OCI-LY7 (cell line): ENCODE results near the gene RANBP17.

Experiments
- EZH2phosphoT487 ChIP-seq: fragments of 200-600 bp; sonication (generic); IDR thresholded peaks from 2 replicates; pipeline ENCODE4 v1.6.1; 2018; ENCODE audit warnings: low read depth, borderline replicate concordance, mild to moderate bottlenecking, mixed run types, antibody characterized with exemption, low read length, moderate library complexity, mixed read lengths
- TF ChIP-seq, protein P1 (sequence below): fragments of 200-600 bp; sonication (generic); conservative IDR thresholded peaks from 2 replicates; pipeline ENCODE4 v1.5.1; 2014; ENCODE audit warnings: mild to moderate bottlenecking, antibody characterized with exemption, low read length, moderate library complexity, mixed read lengths

- TF ChIP-seq, protein P1, sequence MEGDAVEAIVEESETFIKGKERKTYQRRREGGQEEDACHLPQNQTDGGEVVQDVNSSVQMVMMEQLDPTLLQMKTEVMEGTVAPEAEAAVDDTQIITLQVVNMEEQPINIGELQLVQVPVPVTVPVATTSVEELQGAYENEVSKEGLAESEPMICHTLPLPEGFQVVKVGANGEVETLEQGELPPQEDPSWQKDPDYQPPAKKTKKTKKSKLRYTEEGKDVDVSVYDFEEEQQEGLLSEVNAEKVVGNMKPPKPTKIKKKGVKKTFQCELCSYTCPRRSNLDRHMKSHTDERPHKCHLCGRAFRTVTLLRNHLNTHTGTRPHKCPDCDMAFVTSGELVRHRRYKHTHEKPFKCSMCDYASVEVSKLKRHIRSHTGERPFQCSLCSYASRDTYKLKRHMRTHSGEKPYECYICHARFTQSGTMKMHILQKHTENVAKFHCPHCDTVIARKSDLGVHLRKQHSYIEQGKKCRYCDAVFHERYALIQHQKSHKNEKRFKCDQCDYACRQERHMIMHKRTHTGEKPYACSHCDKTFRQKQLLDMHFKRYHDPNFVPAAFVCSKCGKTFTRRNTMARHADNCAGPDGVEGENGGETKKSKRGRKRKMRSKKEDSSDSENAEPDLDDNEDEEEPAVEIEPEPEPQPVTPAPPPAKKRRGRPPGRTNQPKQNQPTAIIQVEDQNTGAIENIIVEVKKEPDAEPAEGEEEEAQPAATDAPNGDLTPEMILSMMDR, result no peak
- TF ChIP-seq EZH2phosphoT487, result no peak
These were observed 24.5 kb downstream of the RANBP17 start for GRCh38 chr5:170886210-170886894.
